Heart left ventricle (tissue), 13 donors: ENCODE data around the gene LRRC31.

Experiments used
- CTCF ChIP-seq, 12 donors: fragments of 200-600 bp; sonication (generic) in 4 of 12; IDR thresholded peaks; one replicate each; pipeline versions ENCODE4 v1.5.0 to v1.8.0; 2018 to 2022; ENCODE audit warnings: antibody characterized with exemption in 12 of 12, mild to moderate bottlenecking in 5 of 12
- POLR2A ChIP-seq, 2 donors: fragments of 450-650 bp; IDR thresholded peaks; one replicate each; pipeline ENCODE4 v1.6.1; 2017; ENCODE audit warnings: antibody characterized with exemption in 2 of 2, mild to moderate bottlenecking in 2 of 2, moderate library complexity in 2 of 2
- donor health status: ischemic (EF 13 %, LVEDD 7.1; RV severe dilation, severe dysfunction).
- donor health status: DM: no; HTN: yes; CAD: no.
- donor health status: DM: no; HTN: no; CAD: no.
- donor health status: ischemic (EF 25% LVEDD 6.9; RV normal size, moderate dysfunction).
- donor health status: ischemic (EF 25% LVEDD 5.7; RV mildly dilated, moderate dysfunction).
- donor health status: ischemic (EF 35%, LVEDD 5.7; RV mildly dilated, moderate dysfunction).
- donor health status: nonischemic (EF 11% LVEDD 7.7; RV severe dilation, severe dysfunction).
- donor health status: DM: yes; HTN: yes; CAD: no.
- donor health status: PGD.
- donor health status: ischemic (EF 29% LVEDD 5.4; RV normal size, mild dysfunction).
- donor health status: nonischemic (EF 23%, LVEDD 6.1; RV moderate dilation, normal function).

GRCh38 chr3:169812332-169813235, 57.2 kb downstream of the LRRC31 start, which contains the start of the genes LRRC34 and LRRIQ4:
- TF ChIP-seq CTCF (IDR thresholded peaks at IDR 0.05) (no peak), POLR2A (IDR thresholded peaks at IDR 0.05) (no peak)
